ENCODE results near the gene TMPRSS13.

The TMPRSS13 gene

DNA sequence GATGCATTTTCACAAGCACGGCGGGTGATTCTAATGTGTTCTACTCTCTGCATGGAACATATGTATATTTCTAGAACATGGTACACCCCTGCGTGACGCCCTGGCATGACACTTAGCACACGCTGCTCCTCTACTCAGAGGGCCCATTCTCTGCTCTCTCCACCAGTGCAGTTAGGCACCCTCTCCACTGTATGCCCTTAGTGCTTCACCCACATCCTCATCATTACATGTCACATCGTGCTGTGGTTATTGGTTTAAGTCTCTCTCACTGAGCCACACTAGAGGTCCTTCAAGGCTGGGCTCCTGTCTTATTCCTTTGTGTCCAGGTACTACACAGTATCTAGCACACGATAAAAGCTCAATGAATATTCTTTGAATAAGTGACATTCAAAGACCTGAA, 16.7 kb downstream of the TMPRSS13 start:
- no peak for DNase-seq (ENCODE audit: low read depth in 2 of 2)

DNA sequence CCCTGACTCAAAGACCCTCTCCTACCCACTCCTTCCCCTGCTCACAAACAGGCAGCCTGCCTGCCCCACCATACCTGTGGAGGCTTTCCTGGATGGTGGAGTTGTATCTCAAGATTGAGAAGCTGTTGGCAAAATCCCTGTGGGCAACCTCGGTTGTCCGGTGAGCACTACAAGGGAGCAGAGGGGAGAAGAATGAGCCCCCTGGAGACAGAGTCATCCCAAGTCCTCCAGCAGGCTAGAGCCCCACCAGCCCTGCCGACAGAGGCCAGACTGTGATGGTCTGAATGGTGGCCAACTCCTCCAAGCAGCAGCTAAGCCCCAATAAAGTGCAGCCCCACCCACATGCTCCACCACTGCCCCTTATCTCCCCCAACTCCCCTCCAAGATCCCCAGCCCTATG, 17.5 kb downstream of the TMPRSS13 start:
- no peak for DNase-seq (ENCODE audit: low read depth in 2 of 2)

DNA sequence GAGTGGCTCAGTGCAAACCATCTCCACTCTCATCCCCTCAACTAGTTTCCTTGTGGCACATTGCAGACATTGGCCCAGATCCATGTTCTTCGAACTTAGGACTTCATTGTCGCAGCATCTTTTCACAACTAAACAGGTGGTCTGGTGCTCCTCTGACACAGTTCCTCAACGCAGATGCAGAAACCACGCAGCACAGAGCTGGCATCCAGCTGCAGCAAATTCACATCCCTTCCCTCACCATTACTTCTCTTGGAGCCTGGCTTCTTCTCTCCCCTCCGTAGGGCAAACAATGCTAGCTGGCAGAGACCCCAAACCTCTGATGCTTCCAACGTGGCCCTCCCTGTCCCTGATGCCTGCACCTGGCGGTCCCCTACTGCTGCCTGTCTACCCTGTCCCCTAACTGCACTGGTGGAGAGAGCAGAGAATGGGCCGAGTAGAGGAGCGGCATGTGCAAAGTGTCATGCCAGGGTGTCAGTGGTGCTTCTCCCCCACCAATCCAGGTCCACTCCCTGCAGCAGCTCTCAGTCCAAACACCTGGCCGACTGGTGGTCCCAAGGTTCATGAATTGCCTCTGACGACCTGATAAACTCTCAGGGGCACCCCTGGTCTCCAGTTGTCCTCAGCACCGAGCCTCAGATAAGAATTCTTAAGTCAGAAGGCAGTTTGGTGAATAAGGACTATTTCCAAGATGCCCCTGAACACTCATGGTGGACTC, 18.1 kb downstream of the TMPRSS13 start:
- DNase-seq (ENCODE audit: low read depth in 2 of 2), result no peak

DNA sequence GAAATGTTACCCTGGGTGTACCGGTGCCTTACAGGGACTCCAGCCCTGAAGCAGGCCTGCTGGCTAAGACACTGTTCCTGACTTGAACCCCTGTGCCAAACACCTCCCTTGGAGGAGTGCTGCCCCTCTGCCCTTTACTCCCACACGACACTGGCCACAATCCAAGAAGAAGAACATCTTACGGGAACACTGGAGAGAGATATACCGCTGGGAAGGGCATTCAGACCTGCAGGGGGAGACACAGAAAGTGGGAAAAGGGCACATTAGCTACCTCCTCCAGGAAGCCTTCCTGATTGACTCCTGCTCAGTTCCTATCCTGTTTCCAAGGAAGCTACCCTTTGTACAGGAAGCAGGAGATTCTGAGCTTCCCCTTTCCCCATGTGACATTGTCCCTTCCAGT, 18.7 kb downstream of the TMPRSS13 start:
- no peak for DNase-seq (ENCODE audit: low read depth in 2 of 2)

DNA sequence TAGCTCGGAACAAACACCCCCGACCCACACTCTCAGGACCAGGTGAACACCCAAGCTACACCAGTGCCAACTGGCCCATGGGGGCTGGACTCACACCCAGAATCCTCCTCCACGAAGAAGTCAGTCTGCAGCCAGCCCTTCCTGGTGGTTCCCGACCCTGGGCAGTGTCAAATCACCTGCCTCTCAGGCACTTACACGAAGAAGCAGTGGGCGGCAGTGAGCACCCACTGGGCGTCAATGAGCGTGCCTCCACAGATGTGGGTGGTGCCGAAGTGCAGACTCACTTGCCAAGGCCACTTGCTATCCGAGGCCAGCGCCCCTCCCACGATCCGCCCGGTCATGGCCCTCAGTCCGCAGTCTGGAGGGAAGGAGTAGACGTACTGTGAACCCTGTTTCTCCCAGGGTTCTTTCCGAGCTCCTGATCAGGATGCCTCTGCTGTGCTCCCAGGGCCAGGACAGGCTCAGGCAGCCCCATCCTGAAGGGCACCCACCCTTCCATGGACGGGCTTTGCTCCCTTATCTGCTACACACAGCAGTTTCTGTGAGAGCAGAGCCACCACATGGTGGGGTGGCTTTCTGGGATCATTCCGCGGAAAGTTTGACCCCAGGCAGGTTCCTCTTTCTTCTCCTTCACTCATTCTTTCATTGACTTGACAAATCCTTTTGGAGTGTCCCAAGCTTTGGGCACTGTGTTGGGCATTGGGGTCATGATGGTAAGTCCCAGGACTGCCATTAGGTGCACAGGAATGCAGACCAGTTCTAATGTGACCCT, 19.4 kb downstream of the TMPRSS13 start:
- DNase-seq (ENCODE audit: low read depth in 2 of 2), result no peak

DNA sequence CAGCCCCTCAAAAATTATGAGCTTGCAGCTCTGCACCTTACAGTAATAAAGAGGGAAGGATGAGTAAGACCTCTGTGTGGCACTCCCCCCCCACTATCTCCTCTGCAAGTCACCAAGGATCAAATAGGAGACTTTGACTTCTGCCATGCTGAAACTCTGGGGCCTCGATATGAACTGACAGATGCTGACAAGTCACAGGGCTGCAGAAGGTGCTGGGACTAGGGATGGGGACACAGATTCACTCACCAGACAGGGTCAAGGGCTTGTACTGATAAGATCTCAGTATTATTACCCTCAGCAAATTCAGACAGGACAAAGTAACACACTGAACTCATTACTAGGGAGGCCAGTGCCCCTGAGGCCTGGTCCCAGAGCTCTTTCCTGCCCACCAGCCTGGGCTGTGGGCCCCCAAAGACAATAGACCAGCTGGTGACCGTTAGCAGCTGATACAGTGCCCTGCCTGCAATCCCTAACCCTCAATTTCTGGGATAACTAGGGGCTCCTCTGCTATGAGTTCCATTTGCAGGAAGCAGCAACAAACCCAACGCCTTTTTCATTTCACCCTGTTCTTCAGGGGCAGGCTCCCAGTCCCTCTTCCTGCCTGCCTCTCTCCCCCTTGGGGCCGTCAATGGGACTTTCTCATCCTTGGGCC, 20.1 kb downstream of the TMPRSS13 start:
- no peak for DNase-seq (ENCODE audit: low read depth in 2 of 2)

DNA sequence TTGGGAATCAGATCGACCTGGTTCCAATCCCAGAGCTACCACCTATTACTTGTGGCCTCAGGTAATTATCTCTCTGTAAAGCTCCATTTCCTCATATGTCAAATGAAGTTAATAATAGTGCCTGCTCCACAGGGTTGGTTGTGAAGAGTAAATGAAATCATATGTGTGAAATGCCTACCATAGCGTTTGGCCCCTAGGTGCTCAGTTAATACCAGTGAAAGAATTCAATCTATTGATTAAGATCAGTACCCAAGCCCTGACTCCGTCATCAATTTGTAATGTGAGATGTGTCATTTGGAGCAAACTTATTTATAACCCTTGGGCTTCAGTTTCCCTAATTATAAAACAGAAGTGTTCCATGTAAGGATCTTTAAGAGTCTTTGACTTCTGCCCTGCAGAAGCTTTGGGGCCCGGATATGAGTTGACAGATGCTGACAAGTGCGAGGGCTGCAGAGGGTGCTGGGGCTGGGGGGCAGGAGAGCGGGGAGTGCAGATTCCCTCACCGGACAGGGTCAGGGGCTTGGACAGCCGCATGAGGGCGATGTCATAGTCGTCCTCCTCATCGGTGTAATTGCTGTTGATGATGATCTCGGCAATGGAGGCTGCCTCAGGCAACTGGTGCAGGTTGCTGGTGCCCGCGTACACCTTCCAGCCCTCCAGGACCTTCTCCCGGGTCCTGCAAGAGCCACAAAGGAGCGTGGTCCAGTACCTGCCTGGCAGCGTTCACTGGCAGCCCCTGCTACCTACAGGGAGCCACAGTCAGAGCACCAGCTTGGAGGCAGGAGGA, 20.9 kb downstream of the TMPRSS13 start:
- no peak for DNase-seq (ENCODE audit: low read depth in 2 of 2)

DNA sequence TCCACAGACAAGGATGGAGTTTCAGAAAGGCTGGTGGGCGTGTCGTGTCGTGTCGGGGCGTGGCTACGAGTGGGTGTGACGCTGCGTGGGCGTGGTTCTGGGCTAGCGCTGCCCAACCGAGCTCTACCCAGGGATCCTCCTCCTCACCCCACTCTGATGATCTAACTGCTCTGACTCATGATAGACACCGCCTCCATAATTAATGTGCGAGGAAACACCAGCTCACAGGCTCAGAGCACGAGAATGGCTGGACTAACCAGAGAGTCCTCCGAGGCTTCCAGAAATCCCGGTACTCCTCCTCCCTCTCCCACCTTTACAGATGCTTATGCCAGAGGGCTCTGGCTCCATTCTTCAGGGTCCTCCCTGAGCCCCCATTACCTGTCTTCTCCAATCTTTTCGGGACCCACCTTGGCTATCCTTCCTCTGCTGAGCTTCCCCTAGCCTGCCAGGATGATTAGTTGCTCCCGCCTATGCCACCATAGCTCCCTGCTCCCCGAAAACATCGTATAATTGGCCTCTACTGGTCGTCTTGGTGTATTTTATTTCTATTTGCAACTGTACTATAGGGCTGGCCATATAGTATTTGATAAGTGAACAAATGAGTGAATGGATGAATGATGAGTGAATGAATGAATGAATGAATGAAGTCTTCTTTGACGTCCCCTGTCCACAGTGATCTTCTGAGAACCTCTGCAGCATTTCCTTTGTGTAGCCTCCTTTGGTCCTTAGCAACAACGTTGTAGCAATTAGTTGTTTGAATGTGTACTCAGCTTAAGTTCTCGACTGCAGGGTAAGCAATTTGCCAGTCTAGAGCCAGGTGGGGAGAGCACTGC, 21.7 kb downstream of the TMPRSS13 start:
- peak; percentile 90 for DNase-seq (ENCODE audit: low read depth in 2 of 2)

DNA sequence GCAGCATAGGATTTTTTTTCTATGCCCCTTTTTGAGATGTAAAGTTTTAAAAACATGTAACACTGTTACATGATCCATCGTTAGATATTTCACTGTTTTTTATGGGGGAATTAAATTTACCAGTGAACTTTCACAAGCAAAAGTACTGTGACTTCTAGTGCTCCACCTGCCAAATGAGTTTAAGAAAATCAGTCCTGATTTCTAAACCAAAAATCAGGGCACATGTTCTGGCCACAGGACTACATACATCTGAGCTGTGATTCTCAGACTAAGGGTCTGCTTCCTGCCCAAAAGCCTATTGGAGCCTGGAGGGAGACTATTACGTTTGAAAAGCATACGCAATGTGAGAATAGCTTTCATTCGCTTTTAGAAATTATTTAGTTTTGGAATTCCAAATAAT, 22.5 kb downstream of the TMPRSS13 start:
- no peak for DNase-seq (ENCODE audit: low read depth in 2 of 2)

DNA sequence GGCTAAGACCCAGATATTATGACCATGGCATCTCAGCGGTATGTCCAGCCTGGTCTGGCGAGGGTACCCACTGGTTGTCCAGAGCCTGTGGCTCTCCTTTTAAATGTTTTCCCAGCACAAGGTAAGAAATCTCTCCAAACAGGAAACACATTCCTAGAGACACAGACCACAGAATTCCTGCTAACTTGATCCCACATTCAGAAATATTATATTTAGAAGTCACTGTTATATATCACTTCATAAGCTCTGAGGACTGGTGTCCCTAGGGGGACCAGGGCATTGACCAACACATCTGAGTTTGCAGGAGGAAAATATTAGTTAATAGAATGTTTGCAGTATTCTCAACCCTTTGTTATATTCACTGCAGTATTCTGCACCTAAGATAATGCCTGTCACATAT, 23.1 kb downstream of the TMPRSS13 start:
- no peak for DNase-seq (ENCODE audit: low read depth in 2 of 2)

DNA sequence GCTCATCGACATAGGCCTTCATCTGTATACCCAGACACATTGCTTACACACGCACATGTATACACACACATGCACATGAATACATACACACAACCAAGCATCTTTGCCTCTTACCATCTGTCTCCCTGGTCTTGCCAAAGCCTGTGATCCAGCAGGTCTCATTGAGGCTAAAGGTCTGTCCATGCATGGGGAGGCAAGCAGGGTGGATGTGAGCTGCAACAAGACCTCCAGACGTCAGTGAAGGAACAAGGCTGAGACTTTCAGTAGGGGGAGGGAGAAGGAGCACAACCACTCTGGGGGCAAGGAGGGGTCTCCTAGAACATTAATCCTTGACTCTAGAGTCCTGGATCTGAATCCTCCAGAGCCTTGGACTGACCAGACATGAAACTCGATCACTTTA, 23.7 kb downstream of the TMPRSS13 start:
- no peak for DNase-seq (ENCODE audit: low read depth in 2 of 2)

DNA sequence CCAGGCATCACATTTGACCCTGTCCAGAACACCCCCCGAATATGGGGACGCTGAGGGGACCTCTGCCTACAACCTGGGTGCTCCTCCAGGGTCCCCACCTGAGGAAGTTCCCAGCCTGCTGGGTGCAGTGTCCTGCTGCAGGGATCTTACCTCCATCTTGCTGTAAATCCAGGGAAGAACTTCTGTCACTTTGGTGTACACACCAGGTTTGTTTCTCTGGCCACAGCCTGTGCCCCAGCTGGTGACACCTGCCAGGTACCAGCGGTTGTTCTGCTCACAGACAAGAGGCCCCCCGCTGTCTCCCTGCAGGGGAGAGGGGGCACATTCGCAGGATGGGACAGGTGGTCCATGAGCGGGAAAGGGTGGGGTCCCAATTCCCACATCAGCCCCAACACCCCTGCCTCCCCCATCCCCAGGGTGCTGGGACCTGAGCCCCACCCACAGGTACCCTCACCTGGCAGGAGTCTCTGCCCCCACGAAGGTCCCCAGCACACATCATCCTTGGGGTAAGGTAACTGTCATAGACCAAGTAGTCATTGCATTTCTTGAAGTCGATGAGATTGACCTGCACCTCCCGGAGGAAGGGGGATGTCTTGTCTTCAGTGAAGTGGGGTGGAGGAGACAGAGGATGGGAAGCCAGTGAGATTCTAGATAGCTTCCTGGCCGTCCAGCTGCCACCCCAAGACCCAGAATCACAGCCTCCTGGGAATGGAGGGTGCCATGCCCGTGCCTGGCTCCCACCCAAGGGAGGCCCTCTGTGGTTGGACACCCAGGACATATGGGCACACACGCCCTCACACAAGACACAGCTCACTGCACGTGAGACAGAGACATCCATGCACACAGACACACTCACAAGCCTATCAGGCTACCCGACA, 25.5 kb downstream of the TMPRSS13 start:
- no peak for DNase-seq (ENCODE audit: low read depth in 2 of 2)

DNA sequence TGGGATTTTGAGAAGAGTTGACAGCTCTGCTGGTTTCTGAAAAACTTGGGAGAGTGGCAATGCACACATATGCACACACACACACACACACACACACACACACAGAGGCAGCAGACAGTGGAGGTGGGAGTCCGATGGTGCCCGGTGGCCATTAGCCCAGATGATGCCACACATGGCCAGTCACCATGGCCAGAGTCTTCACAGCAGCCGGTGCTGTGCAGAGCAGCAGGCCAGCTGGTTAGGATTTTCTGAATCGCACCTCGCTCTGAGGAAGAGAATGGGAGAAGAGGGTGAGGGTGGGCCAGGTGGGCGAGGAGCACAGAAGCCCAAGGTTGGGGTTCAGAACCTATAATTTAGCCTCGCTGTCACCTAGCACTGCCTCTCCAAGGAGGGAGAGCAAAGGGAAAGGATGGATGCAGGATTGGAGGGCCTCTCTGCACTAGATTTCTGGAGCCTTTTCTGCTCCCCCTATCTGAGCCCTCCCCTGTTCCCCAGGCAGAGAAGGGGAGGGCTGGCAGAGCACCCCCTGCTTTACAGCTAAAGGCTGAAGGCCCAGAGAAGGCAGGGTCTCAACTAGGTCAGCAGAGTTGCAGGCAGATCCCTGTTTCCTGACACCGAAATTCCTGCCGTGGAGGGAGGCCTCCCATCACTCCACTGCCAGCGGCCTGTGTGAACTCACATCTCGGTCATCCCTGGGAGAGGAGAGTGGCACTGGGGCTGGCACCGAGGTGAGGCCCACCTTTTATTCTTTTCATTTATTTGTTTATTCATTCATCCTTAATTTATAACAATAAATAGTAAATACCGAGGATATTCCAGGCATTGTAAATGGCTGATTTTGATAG, 27.0 kb downstream of the TMPRSS13 start:
- no peak for DNase-seq (ENCODE audit: low read depth in 2 of 2)

DNA sequence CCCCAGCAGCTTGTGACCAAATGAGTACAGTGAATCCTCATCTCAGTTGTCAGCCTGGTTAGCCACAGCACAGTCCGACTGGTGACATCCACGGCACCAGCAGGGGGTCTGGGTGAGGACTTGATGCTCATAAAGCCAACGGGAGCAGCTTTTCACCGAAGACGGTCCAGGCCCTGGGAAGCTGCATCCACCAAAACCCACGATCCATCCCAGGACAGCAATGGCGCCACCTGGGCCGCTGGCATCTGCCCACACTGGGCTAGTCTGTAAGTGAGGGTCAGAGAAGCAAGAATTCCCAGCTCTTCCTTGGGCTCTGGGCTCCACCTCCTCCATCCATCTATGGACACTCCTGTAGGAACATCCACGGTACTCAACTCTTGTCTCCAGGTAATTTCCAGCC, 27.6 kb downstream of the TMPRSS13 start:
- no peak for DNase-seq (ENCODE audit: low read depth in 2 of 2)

DNA sequence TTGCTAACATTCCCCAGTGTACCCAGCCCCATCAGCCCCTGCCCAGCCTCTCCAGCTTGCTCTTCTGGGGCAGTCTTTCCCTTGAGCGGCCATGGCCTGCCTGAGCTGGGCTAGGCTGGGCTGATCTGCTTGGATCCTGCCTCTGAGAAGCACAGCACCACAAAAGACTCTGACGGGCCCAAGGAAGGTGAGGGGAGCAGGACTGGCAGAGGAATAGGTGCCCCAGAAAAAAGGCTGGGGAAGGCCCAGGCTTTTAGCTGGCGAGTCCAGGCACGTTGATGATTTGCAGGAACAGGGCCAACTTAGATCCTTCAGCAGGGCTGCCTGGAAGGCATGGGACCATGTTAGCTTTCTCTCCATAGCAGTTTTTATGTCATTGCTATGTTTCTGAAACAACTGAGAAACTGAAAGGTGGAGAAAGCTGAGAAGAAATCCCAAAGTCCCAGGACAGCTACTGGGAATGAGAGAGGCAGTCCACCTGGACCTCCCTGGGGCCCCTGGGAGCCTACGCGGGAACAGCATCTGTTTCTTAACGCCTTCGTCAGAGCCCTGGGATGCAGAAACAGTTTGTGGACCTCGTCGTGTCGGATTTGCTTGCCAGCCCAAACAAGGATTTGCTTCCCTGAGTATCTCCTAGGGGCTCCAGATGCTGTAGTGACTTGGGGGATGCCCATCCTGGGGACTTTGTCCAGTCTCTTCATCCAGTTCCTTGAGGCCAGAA, 28.3 kb downstream of the TMPRSS13 start:
- DNase-seq (ENCODE audit: low read depth in 2 of 2), result no peak

DNA sequence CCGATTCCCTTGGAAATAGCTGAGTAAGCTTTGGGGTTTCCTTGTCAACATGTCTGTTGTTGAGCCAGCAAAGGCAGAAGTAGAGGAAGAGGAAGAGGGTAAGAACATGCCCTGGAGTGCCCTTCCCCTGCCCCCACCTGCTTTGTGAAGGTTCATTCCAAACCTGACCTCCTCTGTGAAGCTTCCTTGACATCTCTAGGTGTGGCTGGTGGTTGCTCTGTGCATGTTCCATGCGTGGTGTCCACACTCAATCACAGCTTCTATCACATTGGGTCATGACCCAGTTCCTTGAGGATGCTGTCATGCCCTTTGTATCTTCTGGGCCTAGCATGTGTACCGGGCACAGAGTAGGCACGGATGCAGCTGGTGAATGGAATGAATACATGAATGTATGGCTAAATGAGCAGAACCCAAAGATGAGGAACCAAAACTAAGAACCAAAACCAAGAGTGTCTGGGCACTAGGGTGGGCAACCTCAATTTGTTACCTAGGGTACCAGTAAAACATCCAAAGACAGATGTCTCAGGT, 29.0 kb downstream of the TMPRSS13 start:
- DNase-seq (ENCODE audit: low read depth in 2 of 2), result no peak

DNA sequence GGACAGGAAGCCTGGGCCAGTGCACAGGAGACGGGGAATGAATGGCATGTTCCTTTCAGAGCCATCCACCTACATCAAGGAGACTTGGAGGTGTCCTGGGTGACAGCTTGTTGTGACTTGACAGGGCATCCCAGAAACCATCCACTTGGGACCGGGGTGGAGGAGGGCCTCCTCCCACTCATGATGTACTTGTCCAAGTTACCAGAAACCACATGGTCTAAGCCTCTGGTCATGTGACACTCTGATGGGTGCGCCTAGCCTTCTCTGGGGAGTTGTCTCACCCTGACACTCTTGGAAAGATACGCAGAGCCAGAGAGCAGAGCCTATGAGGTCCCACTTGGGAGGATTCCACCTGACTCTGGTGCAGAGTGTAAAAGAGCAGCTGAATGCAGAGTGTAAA, 31.1 kb downstream of the TMPRSS13 start:
- DNase-seq (ENCODE audit: low read depth in 2 of 2), result no peak

DNA sequence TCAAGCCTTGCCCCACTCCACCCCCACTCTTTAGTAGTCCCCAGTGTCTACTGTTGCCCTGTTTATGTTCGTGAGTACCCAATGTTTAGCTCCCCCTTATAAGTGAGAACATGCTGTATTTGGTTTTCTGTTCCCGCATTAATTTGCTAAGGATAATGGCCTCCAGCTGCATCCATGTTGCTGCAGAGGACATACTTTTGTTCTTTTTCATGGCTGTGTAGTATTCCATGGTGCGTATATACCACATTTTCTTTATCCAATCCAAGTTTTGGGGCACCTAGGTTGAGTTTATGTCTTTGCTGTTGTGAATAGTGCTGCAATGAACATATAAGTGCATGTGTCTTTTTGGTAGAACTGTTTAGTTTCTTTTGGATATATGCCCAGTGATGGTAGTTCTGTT, 36.6 kb downstream of the TMPRSS13 start:
- DNase-seq (ENCODE audit: low read depth in 2 of 2), result no peak
